ENCODE results near the gene TTC17. TPM values are rescaled to one million over a fixed set of nuclear protein-coding genes. Genes with fewer than 3 reads are reported as not detected.
A peak's percentile ranks its signal among the peaks of the same experiment; 100 is the strongest.
"Not testable (repeated sequence)": the region's sequence is repeated elsewhere in the genome, so short reads cannot be mapped to it uniquely, and the experiment has no call there.

Gene TTC17
- total RNA-seq, 2 experiments from 2014 or later: 48.7 to 51.2 TPM

GRCh38 chr11:43327987-43328386, 30.7 kb upstream of the TTC17 start:
- intact Hi-C loops (cut with micrococcal nuclease): no loop called here
- POLR2A ChIA-PET: no interaction called here
- no peaks in the 10 kb centered on the region for H3K27me3 Mint-ChIP-seq

DNA sequence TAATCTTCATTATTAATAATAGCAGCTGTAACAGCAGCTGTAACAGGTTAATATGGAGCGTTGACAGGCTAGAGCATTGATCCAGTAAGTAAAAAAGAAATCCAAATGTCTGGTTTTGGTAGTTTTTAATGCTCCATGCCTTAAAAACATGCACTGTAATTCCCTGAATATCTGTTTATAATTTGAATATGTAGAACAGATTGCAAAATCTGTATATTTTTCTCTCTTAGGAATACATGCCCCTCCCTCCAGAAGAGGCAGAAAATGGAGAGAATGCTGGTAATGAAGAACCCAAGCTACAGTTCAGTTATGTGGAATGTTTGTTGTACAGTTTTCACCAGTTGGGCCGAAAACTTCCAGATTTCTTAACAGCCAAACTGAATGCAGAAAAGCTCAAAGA, 30.2 kb upstream of the TTC17 start:
- Mint-ChIP-seq H3K27me3 (no peaks in the 10 kb centered on the region), H3K36me3 (ENCODE audit: low read depth) (peaks cover 41% of the 10 kb centered on the region), H3K4me3 (no peak overlapping the region), H3K9me3 (no peaks in the 10 kb centered on the region), H3K27ac (no peak overlapping the region), H3K4me1 (ENCODE audit: low read depth) (no peaks in the 10 kb centered on the region)
- ATAC-seq (no peak), DNase-seq (no peak)
- ChIA-PET POLR2A (no interaction called here), CTCF (interaction anchor here (1.5 to 1.6 kb wide), 2 partner anchors 14 to 28 kb away, joined by 3 to 5 read pairs; no protein-coding TSS in a partner anchor)
- intact Hi-C loops (cut with micrococcal nuclease): no loop called here
- TF ChIP-seq, protein P1, sequence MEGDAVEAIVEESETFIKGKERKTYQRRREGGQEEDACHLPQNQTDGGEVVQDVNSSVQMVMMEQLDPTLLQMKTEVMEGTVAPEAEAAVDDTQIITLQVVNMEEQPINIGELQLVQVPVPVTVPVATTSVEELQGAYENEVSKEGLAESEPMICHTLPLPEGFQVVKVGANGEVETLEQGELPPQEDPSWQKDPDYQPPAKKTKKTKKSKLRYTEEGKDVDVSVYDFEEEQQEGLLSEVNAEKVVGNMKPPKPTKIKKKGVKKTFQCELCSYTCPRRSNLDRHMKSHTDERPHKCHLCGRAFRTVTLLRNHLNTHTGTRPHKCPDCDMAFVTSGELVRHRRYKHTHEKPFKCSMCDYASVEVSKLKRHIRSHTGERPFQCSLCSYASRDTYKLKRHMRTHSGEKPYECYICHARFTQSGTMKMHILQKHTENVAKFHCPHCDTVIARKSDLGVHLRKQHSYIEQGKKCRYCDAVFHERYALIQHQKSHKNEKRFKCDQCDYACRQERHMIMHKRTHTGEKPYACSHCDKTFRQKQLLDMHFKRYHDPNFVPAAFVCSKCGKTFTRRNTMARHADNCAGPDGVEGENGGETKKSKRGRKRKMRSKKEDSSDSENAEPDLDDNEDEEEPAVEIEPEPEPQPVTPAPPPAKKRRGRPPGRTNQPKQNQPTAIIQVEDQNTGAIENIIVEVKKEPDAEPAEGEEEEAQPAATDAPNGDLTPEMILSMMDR (IDR thresholded peaks at IDR 0.05): no peak

More at GRCh38 chr11:43327987-43328386, 30.7 kb upstream of the TTC17 start:
- Mint-ChIP-seq H3K27ac (no peak overlapping the region), H3K4me1 (ENCODE audit: low read depth) (no peaks in the 10 kb centered on the region), H3K9me3 (no peaks in the 10 kb centered on the region), H3K4me3 (no peak overlapping the region), H3K36me3 (ENCODE audit: low read depth) (peaks cover 46% of the 10 kb centered on the region)
- TF ChIP-seq, protein P1 (IDR thresholded peaks at IDR 0.05): no peak
- ATAC-seq (no peak), DNase-seq (no peak)
- CTCF ChIA-PET: interaction anchor here (1.5 to 1.6 kb wide), 2 partner anchors 14 to 29 kb away, joined by 3 to 5 read pairs; no protein-coding TSS in a partner anchor

- intact Hi-C loops (cut with micrococcal nuclease): no loop called here
- ChIA-PET CTCF (no interaction called here), POLR2A (no interaction called here)
- Mint-ChIP-seq H3K4me3 (no peak overlapping the region), H3K4me1 (ENCODE audit: low read depth) (no peaks in the 10 kb centered on the region), H3K36me3 (ENCODE audit: low read depth) (peaks cover 32% of the 10 kb centered on the region), H3K27me3 (no peaks in the 10 kb centered on the region), H3K9me3 (peaks cover 2% of the 10 kb centered on the region), H3K27ac (peak overlapping the region; percentile 7)
- DNase-seq (no peak), ATAC-seq (no peak)
- TF ChIP-seq, protein P1 (IDR thresholded peaks at IDR 0.05): no peak
These were observed 17.6 kb upstream of the TTC17 start for GRCh38 chr11:43341159-43341558.

DNA sequence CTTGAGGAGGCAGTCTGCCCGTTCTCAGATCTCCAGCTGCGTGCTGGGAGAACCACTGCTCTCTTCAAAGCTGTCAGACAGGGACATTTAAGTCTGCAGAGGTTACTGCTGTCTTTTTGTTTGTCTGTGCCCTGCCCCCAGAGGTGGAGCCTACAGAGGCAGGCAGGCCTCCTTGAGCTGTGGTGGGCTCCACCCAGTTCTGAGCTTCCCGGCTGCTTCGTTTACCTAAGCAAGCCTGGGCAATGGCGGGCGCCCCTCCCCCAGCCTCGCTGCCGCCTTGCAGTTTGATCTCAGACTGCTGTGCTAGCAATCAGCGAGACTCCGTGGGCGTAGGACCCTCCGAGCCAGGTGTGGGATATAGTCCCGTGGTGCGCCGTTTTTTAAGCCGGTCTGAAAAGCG, 7.3 kb upstream of the TTC17 start:
- POLR2A ChIA-PET; H3K4me3 Mint-ChIP-seq; H3K9me3 Mint-ChIP-seq; CTCF ChIA-PET; H3K4me1 Mint-ChIP-seq (ENCODE audit: low read depth); DNase-seq; H3K27me3 Mint-ChIP-seq; H3K27ac Mint-ChIP-seq; H3K36me3 Mint-ChIP-seq (ENCODE audit: low read depth); intact Hi-C loops (cut with micrococcal nuclease); ATAC-seq: not testable (repeated sequence)

DNA sequence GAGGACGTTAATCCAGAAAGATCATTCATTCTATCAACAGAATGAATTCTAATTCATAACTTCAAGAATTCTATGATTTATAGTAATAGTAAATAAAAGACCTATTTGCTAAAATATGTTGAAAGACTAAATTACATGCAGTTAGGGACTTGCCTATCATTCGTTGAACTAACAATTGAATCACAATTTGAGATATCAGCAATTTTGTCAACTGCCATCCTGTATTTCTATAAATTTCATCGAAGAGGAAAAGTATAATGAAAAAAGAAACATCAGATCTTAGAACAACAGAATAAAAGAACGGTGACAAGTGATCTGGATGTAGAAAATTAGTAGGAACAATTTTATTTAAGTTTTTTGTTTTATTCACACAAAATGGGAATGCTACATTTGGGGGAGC, 4.4 kb upstream of the TTC17 start:
- no peaks in the 10 kb centered on the region for H3K9me3 Mint-ChIP-seq
- TF ChIP-seq, protein P1 (IDR thresholded peaks at IDR 0.05): no peak
- peaks cover 4% of the 10 kb centered on the region for H3K36me3 Mint-ChIP-seq (ENCODE audit: low read depth)
- H3K4me1 Mint-ChIP-seq (ENCODE audit: low read depth): peaks cover 8% of the 10 kb centered on the region
- H3K27ac Mint-ChIP-seq: no peak overlapping the region
- CTCF ChIA-PET: interaction anchor here (0.7 kb wide), 1 partner anchor 88 kb away, joined by 3 read pairs; no protein-coding TSS in a partner anchor
- POLR2A ChIA-PET: no interaction called here
- ATAC-seq (no peak), DNase-seq (no peak)
- intact Hi-C loops (cut with micrococcal nuclease): no loop called here
- no peaks in the 10 kb centered on the region for H3K27me3 Mint-ChIP-seq
- no peak overlapping the region for H3K4me3 Mint-ChIP-seq

All from activated CD8-positive, alpha-beta T cell treated with anti-CD3 and anti-CD28 coated beads for 36 hours (primary cell).